Upper lobe of left lung (tissue), 4 donors: ENCODE results near the gene NDRG4.

ENCODE experiments used
- CTCF ChIP-seq, 6 experiments: fragments of 450-650 bp in 4 of 6; fragments of 200-600 bp in 2 of 6; sonication (generic) in 2 of 6; IDR thresholded peaks; one replicate each; pipeline ENCODE4 v1.5.1; 2016 to 2019; ENCODE audit warnings: antibody characterized with exemption in 6 of 6
- EP300 ChIP-seq, 4 donors: sonication (generic); formaldehyde crosslinking; IDR thresholded peaks; one replicate each; pipeline ENCODE4 v1.5.1; 2017; ENCODE audit warnings: antibody characterized with exemption in 4 of 4, control low read depth in 2 of 4
- POLR2A ChIP-seq, 4 donors: fragments of 450-650 bp; IDR thresholded peaks; one replicate each; pipeline ENCODE4 v1.5.1; 2016 to 2017; ENCODE audit warnings: antibody characterized with exemption in 4 of 4, mild to moderate bottlenecking in 2 of 4
- POLR2AphosphoS5 ChIP-seq, 2 donors: sonication (generic); formaldehyde crosslinking; IDR thresholded peaks; one replicate each; pipeline ENCODE4 v1.5.1; 2017; ENCODE audit warnings: antibody characterized with exemption in 2 of 2

GRCh38 chr16:58542291-58542690 lies 42.3 kb downstream of the NDRG4 start:
- TF ChIP-seq CTCF (IDR thresholded peaks at IDR 0.05) = no peak
- no peak for TF ChIP-seq POLR2A (IDR thresholded peaks at IDR 0.05)
- TF ChIP-seq POLR2AphosphoS5 (IDR thresholded peaks at IDR 0.05) = no peak
- no peak for TF ChIP-seq EP300 (IDR thresholded peaks at IDR 0.05)
